ENCODE data around the gene ELP4. TPM values are rescaled to one million over a fixed set of nuclear protein-coding genes. Genes with fewer than 3 reads are reported as not detected.
"Not testable (repeated sequence)": the region's sequence is repeated elsewhere in the genome, so short reads cannot be mapped to it uniquely, and the experiment has no call there.

Gene ELP4
- total RNA-seq, 1 donor from 2014 or later = 21.2 TPM

DNA sequence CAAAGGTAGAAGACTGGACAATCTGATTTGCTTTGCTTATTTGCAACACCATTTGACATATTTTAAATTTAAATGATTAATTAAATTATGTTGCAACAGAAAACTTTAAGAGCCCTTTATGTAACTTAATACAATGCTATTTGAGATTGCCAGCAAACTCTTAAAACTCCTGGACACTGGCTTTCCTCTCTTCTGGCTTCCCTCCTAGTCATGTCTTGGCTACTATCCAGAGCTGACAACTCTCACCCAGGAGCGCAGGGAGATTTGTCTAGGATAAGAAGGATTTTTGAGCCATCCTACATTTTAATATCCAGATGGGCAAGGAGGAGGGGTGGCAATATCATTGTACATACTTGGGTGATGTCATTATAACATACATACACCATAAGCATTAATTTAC lies 134.3 kb downstream of the ELP4 start:
- intact Hi-C loops (cut with micrococcal nuclease) = no loop called here

DNA sequence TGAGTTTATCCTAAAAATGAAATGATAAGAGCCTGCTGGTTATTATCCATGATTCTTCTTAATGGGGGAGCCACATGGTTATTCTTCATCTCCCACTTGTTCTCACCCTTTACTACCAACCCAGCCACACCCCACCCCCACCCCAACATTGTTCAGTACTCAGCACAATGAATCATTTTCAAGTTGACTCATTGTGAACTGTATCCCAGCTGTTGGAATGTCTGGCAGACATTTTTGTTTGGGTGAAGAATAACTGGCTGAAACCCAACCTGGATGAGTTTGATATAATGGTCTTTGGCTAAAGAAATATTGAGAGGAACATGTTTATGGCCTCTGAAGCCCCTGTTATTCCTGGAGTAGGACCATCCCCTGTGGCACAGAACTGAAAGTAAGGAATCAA lies 136.2 kb downstream of the ELP4 start:
- intact Hi-C loops (cut with micrococcal nuclease) = no loop called here

DNA sequence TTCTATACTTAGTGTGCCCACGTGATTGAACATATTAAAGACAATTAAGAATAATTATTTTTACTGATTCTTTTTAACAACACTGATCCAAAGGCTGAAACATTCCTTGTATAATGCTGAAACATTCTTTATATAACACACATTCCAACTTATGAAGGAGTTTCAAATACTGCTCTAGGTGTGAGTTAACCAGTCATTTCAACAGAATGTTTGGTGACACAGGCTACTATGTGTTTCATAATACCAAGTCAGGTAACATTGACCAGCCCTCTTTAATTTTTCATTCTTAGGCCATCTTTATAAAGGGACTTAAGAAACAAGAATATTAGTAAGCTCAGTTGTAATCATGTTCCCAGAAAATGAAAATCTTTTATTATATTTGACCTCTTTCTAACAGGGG lies 136.6 kb downstream of the ELP4 start:
- intact Hi-C loops (cut with micrococcal nuclease) = no loop called here

DNA sequence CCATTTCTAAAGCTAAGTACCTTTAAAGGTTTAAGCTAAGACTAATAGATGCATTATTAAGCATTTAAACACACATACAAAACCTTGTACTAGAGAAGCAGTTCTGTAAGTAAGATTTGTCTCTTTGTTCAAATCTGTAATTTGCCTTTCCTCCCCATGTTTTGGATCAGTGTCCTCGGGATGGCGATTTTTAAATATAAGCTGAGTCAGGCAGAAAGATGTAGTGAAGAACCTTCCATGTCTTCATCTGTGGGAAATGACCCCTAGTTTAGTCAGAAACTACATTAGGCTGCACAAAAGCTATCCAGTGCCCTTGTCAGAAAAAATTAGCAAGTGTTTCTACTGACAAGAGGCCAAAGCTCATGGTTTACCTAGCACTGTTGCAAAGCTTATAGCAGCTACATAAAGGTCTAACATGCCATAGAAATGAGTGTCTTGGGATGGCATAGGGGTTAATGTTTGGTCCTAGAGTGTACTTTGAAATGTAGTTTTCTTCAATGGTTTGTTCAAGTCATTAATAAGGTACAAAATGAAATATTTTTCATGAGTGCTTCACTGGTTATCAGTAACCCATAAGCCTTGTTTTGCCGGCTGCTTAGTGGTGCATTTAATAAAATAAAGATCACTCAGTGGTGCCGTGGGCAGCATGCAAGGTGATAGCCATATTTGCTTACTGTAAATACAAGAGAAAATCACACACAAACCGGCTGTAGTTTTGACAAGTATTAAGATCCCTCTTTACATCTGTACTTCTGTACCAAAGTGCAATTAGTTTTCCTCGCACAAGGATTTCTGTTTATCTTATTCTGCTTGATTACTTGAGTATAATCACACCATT lies 139.8 kb downstream of the ELP4 start:
- intact Hi-C loops (cut with micrococcal nuclease) = no loop called here

DNA sequence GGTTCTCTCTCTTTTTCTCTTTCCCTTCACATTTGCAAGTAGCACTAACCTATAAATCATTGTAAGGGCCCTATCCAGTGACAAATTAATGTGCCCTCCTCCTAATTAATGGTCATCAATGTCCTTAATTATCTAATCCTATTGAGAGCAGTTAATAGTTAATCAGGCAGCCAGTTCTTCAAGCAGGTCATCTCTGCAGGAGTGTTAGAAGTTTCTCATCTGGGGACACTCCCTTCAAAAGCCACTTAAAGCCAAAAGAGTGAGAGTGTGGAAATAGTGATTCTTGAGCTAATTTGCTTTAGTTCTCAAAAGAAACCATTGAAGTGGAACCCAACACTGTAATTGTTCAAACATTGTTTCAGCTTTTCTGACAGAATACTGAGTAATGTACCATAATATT lies 141.6 kb downstream of the ELP4 start:
- intact Hi-C loops (cut with micrococcal nuclease) = no loop called here

DNA sequence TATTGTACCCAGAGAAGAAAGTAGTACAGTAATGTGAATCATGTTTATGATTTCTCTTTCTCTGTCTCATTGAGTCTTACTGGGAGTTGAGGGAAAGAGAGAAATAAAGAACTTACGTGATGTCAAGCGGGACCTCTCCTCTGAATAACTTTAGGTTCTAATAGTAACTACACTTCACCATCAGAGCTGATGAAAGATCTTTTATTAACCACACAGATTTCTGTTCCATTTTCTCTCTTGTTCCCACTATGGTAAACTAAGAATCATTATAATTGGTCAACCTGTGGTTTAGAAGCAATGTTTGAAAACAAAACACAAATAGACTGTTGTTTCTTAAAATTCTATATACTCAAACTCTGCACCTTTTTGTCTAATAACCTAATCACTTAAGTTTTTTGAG lies 142.3 kb downstream of the ELP4 start:
- intact Hi-C loops (cut with micrococcal nuclease) = no loop called here

DNA sequence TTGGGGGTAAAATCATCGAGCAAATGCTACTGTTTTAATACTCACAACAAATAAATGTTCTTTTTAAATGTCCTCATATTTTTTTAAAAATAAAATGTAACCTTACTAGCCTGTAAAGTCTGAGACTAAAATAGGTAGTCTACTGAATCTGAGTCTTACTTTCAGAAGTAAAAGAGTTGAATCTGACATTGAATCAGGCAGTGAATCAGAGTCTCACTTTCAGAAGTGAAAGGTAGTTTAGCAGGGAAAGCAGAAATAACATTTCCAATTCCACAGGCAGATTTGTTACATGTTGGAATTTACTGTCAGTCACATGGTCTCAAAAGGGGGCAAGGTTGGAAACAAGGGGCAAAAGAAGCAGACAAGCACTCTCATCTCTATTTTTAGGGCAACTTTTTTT lies 143.0 kb downstream of the ELP4 start:
- intact Hi-C loops (cut with micrococcal nuclease) = no loop called here

DNA sequence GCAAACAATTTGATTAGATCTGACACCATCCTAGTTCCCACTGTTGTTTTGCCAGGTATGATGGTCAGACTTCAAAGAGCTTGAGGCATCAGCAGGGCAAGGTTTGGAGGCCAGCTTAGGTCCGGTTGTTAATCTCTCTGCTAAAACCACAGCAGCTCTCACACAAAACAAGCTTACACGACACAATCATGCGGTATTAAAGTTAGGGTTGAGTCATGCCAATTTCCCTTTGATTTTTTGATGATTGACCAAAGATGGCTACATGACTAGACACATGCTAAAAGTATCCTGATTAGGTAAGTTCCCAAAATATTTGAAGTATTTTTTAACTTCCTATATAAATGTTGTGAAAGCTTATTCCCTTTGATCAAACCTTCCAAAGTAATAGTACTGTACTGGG lies 145.9 kb downstream of the ELP4 start:
- intact Hi-C loops (cut with micrococcal nuclease) = no loop called here

DNA sequence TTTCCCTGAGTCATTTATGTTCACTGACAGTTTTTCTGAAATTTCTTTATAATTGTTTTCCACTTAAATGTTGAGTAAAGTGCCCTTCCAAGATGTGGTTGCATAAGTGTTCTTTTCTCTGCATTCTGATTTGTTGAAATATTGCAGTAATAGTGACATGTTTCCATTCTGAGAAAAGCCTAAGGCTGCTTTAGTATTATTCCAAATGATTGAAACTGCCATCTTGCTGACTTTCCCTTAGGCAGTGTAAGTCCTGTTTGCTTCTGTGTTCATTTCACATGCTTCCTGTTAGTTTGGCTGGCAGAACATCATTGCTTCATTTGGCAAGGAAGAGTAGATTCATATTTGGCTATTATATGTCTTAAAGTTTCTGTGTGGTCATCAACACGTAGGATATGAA lies 146.5 kb downstream of the ELP4 start:
- intact Hi-C loops (cut with micrococcal nuclease) = no loop called here

DNA sequence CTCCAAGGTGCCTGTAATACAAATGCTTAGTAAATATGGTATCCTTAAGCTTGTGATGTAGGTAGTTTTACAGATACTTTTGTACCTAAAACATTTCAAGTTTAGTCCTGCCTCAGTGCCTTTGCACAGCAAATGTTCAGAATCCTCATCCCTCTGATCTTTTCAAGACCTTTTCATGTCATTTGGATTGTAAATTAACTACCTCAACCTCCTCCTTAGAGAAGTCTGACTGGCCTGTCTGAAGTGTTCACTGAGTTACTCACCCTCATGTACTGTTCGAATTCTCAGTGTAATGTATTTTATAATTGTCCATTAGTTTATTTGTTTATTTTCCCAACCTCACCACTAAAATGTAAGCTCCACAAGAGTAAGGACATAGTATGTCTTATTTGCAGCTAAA lies 147.5 kb downstream of the ELP4 start:
- intact Hi-C loops (cut with micrococcal nuclease) = no loop called here

DNA sequence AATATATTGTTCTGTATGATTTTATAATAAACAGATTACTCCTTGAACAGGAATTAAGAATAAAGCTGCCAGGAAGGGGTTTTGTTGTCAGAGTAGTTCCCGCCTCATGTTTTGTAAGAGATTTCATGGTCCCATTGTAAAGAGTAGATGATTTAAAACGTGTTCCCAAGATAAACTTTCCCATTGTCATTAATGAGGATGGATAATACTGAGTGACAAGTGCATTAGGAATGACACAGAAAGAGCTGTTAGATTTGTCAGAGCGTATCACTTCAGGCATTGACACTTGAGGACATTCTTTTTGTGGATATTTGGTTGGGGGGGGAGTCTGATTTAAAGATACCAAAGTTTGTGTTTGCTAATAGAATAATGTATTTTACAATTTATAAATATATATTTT lies 154.6 kb downstream of the ELP4 start:
- intact Hi-C loops (cut with micrococcal nuclease) = no loop called here

DNA sequence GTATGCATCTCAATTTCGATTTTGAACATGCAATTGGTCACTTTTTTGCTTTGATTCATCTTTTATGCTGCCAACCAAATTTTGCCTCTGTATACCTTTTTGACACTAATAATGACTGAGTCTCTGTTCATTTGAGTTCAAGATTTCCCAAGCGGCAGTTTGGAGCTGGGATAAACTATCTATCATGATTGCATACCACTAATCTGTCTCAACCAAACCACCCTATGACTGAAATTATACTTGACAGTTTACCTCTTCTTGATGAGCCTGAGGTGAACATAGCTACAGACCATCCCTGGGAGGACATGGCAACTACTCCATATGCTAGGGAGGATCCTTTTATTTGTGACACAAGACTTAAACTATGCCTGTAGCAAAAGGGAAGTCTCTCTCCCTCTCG lies 155.4 kb downstream of the ELP4 start:
- intact Hi-C loops (cut with micrococcal nuclease) = no loop called here

DNA sequence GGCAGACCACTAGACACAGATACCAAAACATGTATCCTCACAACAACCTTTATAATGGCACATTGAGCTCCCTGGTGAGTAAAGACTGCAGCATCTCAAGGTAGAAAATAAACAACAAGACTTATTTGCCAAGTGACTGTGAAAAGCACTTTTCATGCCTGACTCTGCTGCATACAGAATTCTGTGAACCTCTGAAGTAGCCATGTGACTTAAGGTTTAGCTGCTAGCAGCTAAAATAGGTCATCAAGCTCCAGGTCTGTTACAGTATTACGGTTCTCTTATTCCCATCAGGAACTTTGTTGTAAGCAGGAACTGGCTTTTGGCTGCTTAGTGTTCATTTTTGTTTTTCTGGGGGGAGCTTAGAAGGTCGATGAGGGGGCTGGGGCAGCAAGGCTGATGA lies 162.1 kb downstream of the ELP4 start:
- intact Hi-C loops (cut with micrococcal nuclease) = no loop called here

DNA sequence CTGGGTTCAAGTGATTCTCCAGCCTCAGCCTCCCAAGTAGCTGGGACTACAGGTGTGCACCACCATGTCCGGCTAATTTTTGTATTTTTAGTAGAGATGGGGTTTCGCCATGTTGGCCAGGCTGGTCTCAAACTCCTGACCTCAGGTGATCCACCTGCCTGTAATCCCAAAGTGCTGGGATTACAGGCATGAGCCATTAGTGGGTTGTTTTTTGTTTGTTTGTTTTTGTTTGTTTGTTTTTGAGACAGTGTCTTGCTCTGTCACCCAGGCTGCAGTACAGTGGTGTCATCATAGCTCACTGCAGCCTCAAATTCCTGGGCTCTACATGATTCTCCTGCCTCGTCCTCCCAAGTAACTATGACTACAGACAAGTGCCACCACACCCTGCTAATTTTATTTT lies 163.5 kb downstream of the ELP4 start:
- intact Hi-C loops (cut with micrococcal nuclease) = not testable (repeated sequence)

DNA sequence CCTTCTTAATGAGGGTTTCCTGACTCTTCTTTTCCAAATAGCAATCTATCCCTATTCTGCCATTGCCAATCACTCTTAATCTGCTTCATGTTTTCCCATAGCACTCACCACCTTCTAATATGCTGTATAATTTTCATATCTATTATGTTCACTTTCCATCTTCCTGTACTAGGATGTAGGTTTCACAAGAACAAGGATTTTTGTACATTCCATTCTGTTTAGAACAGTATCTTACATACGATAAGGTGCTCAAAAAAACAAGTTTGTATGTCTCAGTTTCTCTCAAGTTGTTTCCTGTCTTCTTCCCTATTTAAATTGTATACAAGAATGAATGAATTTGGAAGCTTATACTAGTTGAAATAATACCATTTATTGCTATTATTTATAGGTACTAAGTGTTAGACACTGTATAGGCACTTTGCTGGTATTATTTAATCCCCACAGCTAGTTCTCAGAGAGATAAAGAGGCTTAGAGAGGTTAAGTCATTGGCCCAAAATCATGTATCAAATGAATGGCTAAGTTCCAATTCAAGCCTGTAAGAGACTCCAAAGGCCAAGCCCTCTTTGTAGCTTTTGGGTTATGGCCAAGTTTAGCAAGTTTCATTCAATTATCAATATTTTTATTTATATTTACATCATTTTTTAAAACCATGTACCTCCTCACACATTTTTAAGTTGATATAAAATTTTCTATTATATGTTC lies 166.9 kb downstream of the ELP4 start:
- intact Hi-C loops (cut with micrococcal nuclease) = no loop called here

DNA sequence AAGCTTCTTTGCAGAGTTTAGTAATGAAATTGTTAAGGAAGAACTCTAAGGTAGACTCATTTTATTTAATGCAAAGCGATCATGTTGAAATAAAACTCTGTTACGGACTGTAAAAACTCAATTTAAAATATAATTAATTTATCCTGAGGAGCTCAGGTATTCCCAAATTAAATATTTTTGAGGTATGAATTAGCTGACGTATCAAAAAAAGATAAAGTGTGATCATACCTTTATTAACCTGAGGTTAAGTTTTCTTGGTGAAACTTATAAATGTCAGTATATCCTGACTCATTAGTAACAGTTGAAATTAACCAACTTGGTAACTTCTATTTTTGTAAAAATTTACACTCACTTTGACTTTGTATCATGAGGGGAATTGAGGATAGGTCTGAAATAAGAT lies 171.2 kb downstream of the ELP4 start:
- intact Hi-C loops (cut with micrococcal nuclease) = no loop called here

DNA sequence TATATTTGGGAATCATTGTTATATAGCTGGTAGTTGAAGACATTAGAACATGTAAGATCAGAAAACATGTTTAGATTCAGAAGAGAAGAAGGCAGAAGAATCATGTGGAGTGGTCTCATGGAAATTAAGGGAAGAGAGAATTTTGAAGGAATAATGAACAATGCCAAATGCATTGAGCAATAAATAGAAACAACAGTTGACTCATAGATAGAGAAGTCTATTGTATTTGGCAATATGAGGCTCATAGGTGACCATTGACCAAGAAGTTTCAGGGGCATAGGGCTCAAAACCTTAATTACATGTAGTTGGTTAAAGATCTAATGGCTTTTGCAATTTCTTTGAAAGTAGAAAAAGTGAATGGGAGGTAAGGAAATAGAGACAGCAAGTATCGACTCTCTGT lies 177.7 kb downstream of the ELP4 start:
- intact Hi-C loops (cut with micrococcal nuclease) = no loop called here

DNA sequence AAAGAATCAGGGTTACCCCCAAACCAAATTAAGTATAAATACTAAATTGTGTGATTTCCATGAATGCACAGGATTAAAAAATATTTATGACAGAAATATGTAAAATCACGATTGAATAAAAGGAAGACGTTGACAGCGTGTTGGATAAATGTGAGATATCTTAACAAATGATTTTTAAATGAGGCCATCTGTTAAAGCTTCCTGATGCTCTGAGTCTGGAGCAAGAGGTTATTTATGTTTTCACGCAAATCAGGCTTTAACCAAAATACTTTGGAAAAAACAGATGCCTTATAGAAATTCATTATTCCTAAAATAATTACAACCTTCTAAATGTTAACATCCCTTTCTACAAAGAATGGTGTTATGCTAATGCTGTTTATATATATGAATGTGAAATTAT lies 178.3 kb downstream of the ELP4 start:
- intact Hi-C loops (cut with micrococcal nuclease) = no loop called here

DNA sequence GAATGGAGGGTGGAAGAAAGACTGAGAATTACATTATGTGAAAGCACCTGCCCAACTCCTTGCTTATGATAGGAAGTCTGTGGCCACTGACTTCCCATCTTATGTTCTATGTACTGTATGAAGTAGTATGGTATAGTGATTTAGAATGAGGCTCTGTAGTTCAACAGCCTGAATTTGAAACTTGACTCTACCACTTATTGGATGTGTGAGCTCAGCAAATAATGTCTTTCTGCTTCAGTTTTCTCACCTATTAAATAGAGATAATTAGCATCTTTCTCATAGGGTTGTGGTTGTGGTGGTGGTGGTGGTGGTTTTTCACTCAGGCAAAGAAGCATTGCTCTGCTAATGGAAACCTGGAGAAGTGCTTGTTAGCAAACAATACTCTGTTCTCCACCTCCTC lies 180.0 kb downstream of the ELP4 start:
- intact Hi-C loops (cut with micrococcal nuclease) = no loop called here

DNA sequence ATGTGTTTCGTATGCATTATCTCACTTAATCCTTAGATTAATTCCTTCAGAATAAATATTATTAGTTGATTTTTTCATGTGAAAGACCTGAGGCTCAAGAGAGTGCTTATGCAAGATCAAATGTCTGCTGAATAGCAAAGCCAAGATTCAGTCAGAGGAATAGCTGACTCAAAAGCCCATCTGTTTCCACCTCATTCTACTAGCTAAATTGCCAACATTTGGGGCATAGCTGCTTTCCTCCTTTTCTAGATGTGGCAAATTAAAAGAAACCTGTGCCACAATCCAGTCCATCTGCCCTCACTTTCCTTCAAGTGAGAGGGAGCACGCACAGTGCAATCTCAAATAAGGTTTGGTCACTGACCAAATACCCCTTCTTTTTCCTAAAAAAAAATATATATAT lies 180.5 kb downstream of the ELP4 start:
- intact Hi-C loops (cut with micrococcal nuclease) = no loop called here

DNA sequence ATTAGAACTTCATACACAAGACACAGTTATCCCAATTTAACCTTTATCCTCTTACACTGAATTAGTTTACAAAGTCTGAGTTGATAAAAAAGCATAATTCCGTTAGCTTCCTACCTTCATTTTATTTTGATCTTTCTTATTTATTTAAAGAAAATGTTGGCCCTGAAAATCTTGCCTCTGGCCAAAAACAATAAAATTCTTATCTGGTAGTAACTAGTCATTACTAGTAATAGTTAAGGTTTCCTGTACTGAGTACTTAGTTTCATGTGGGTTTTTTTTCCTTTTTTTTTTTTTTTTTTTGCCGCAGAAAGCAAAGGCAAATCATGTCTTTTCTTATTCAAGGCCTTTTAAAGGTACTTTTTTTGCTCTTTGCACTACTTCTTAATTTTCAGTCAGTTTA lies 180.9 kb downstream of the ELP4 start:
- intact Hi-C loops (cut with micrococcal nuclease) = no loop called here

DNA sequence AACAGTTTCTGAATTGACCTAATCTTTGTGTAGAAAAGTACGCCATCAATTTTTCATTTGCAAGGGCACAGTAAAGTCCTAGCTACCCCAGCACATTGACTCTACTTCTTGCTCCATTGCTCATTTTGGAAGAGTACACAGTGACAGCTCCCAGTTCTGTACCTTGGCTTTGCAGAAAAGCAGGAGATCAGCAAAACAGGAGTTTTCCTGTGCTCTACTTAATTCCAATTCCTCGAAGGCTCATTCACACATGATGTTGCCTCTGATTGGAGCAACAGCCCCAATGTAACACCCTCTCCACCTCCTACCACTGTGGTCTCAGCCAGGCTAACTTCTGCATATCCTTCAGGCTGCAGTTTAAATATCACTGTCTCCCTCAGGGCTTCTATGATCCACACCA lies 182.9 kb downstream of the ELP4 start:
- intact Hi-C loops (cut with micrococcal nuclease) = no loop called here

DNA sequence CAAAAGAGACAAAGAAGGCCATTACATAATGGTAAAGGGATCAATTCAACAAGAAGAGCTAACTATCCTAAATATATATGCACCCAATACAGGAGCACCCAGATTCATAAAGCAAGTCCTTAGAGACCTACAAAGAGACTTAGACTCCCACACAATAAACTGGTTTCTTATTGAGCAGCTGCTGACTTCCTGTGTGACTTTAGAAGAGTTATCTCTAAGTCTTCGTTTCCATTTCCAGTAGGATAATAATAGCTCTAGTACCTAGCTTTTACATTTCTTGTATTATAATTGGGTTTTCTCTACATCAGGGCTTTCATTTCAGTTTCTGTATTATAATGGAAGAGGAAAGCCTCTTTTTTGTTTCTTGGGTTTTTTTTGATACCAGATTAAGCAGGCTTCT lies 187.5 kb downstream of the ELP4 start:
- intact Hi-C loops (cut with micrococcal nuclease) = not testable (repeated sequence)

Measured in T-helper 2 cell treated with Interferon-gamma antibody and Interleukin-4, amounts not matched to agents 100 ng/mL and 5 ng/mL, for 36 hours (primary cell).